Neural cell (in vitro differentiated cells): ENCODE data around the gene EVL. TPM values are rescaled to one million over a fixed set of nuclear protein-coding genes. Genes with fewer than 3 reads are reported as not detected.

Experiments used
- H2AFZ ChIP-seq: fragments of 200-600, 300-800 bp; sonication (generic), shearing (Covaris generic); 2 replicates; pipeline ENCODE4 v1.6.0; 2014; ENCODE audit warnings: low read depth, mild to moderate bottlenecking, antibody characterized with exemption, low read length, moderate library complexity
- H3F3A ChIP-seq: fragments of 200-600 bp; shearing (Covaris generic); 2 replicates; pipeline ENCODE4 v1.6.1; 2016; ENCODE audit warnings: mild to moderate bottlenecking, moderate library complexity, mixed read lengths, antibody characterized with exemption, low read length; ENCODE audit not compliant: insufficient read depth, poor library complexity, severe bottlenecking
- H3K27ac ChIP-seq: fragments of 200-600, 300-800 bp; sonication (generic), shearing (Covaris generic); 2 replicates; pipeline ENCODE4 v1.5.1; 2014; ENCODE audit warnings: mild to moderate bottlenecking, low read length, moderate library complexity
- H3K27me3 ChIP-seq: fragments of 300-800, 200-600 bp; sonication (generic), shearing (Covaris generic); 2 replicates; pipeline ENCODE4 v1.6.0; 2014; ENCODE audit warnings: mild to moderate bottlenecking, low read depth, low read length, moderate library complexity; ENCODE audit not compliant: insufficient read depth
- H3K36me3 ChIP-seq: fragments of 300-800, 200-600 bp; sonication (generic), shearing (Covaris generic); 2 replicates; pipeline ENCODE4 v1.5.1; 2014; ENCODE audit warnings: mild to moderate bottlenecking, antibody characterized with exemption, low read length, moderate library complexity; ENCODE audit not compliant: insufficient read depth
- H3K4me2 ChIP-seq: fragments of 300-800, 200-600 bp; sonication (generic), shearing (Covaris generic); 2 replicates; pipeline ENCODE4 v1.6.0; 2014; ENCODE audit warnings: mild to moderate bottlenecking, low read length
- H3K4me3 ChIP-seq: fragments of 300-800, 200-600 bp; sonication (generic), shearing (Covaris generic); 2 replicates; pipeline ENCODE4 v1.5.1; 2014; ENCODE audit warnings: mild to moderate bottlenecking, low read length, moderate library complexity
- H3K79me2 ChIP-seq: fragments of 200-600 bp; shearing (Covaris generic); replicated peaks from 2 replicates; pipeline ENCODE4 v1.6.0; 2014; ENCODE audit warnings: mild to moderate bottlenecking, low read length, moderate library complexity; ENCODE audit not compliant: insufficient read depth
- H3K9ac ChIP-seq: fragments of 300-800, 200-600 bp; sonication (generic), shearing (Covaris generic); 2 replicates; pipeline ENCODE4 v1.6.1; 2016; ENCODE audit warnings: mild to moderate bottlenecking, low read length, mixed read lengths
- H3K9me2 ChIP-seq: fragments of 200-600 bp; shearing (Covaris generic); 2 replicates; pipeline ENCODE4 v1.6.1; 2016; ENCODE audit warnings: mild to moderate bottlenecking, low read length, mixed read lengths; ENCODE audit not compliant: insufficient read depth
- H3K9me3 ChIP-seq: fragments of 200-600, 300-800 bp; sonication (generic), shearing (Covaris generic); 2 replicates; pipeline ENCODE4 v1.6.1; 2016; ENCODE audit warnings: mild to moderate bottlenecking, mixed run types, low read length, moderate library complexity, mixed read lengths
- H4K20me1 ChIP-seq: fragments of 200-600 bp; shearing (Covaris generic); 2 replicates; pipeline ENCODE4 v1.6.1; 2016; ENCODE audit warnings: mild to moderate bottlenecking, mixed run types; ENCODE audit not compliant: insufficient read depth
- EP300 ChIP-seq: fragments of 450-650 bp; conservative IDR thresholded peaks from 2 replicates; pipeline ENCODE4 v1.6.1; 2014; ENCODE audit warnings: antibody characterized with exemption, mild to moderate bottlenecking, moderate library complexity; ENCODE audit not compliant: poor library complexity, severe bottlenecking
- EZH2 ChIP-seq: fragments of 200-600, 300-800 bp; shearing (Covaris generic), sonication (generic); IDR thresholded peaks from 2 replicates; pipeline ENCODE4 v1.6.1; 2014; ENCODE audit warnings: antibody characterized with exemption, low read length, borderline replicate concordance, mild to moderate bottlenecking; ENCODE audit not compliant: insufficient read depth, poor library complexity, severe bottlenecking
- MXI1 ChIP-seq: fragments of 450-650 bp; conservative IDR thresholded peaks from 2 replicates; pipeline ENCODE4 v1.6.1; 2014; ENCODE audit warnings: antibody characterized with exemption, mild to moderate bottlenecking; ENCODE audit not compliant: poor library complexity, severe bottlenecking
- POLR2AphosphoS5 ChIP-seq: IDR thresholded peaks from 2 replicates; pipeline ENCODE4 v1.6.1; 2012
- RAD21 ChIP-seq: fragments of 450-650 bp; conservative IDR thresholded peaks from 2 replicates; pipeline ENCODE4 v1.6.1; 2014; ENCODE audit warnings: antibody characterized with exemption, mild to moderate bottlenecking, moderate library complexity
- SMC3 ChIP-seq: fragments of 450-650 bp; conservative IDR thresholded peaks from 2 replicates; pipeline ENCODE4 v1.6.1; 2014; ENCODE audit warnings: antibody characterized with exemption, mild to moderate bottlenecking, moderate library complexity; ENCODE audit not compliant: poor library complexity
- TAF1 ChIP-seq: IDR thresholded peaks from 2 replicates; pipeline ENCODE4 v1.6.1; 2012; ENCODE audit warnings: low read depth
- polyA plus RNA-seq: library from polyadenylated mRNA; depleted of rRNA; stranded (reverse); fragments of >200 nt; gene quantifications from 2 replicates; pipeline ENCODE4 v1.2.3, GENCODE V29; 2014
- TF ChIP-seq, protein P1 (sequence below): IDR thresholded peaks from 2 replicates; pipeline ENCODE4 v1.6.1; 2012; ENCODE audit warnings: borderline replicate concordance
- TF ChIP-seq, protein P2 (sequence below): fragments of 450-650 bp; IDR thresholded peaks from 2 replicates; pipeline ENCODE4 v1.5.1; 2014; ENCODE audit warnings: antibody characterized with exemption, mild to moderate bottlenecking, moderate library complexity; ENCODE audit not compliant: poor library complexity, severe bottlenecking

Gene EVL
- polyA plus RNA-seq, 1 donor from 2014 or later, result 387 TPM

DNA sequence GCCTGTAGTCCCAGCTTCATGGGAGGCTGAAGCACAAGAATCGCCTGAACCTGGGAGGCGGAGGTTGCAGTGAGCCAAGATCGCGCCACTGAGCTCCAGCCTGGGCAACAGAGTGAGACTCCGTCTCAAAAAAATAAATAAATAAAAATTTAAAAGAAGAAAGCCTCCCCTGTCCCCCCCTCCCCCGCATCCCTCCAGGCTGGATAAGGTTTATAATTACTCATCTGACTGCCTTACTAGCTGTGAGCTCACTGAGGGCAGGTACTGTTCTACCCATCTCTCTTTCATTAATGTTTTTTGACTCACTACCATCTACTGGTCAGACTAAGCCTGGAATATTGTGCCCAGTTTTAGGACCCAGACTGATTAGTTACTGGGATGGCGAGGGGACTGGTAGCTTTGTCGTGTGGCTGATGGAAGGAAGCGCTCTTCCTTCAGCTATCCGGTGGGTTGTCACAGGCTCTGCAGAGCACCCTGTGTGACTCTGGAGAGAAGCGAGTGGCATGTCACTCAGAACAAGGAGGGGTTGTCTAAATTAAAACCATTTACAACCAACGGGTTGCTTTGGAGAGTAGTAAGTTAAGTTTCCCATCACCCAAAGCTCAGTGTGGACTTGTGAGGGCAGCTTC, 16.9 kb downstream of the EVL start:
- TF ChIP-seq RAD21, result no peak
- no peak for TF ChIP-seq MXI1
- TF ChIP-seq SMC3, result no peak
- TF ChIP-seq TAF1, result no peak
- no peak for TF ChIP-seq EP300
- TF ChIP-seq, protein P1, sequence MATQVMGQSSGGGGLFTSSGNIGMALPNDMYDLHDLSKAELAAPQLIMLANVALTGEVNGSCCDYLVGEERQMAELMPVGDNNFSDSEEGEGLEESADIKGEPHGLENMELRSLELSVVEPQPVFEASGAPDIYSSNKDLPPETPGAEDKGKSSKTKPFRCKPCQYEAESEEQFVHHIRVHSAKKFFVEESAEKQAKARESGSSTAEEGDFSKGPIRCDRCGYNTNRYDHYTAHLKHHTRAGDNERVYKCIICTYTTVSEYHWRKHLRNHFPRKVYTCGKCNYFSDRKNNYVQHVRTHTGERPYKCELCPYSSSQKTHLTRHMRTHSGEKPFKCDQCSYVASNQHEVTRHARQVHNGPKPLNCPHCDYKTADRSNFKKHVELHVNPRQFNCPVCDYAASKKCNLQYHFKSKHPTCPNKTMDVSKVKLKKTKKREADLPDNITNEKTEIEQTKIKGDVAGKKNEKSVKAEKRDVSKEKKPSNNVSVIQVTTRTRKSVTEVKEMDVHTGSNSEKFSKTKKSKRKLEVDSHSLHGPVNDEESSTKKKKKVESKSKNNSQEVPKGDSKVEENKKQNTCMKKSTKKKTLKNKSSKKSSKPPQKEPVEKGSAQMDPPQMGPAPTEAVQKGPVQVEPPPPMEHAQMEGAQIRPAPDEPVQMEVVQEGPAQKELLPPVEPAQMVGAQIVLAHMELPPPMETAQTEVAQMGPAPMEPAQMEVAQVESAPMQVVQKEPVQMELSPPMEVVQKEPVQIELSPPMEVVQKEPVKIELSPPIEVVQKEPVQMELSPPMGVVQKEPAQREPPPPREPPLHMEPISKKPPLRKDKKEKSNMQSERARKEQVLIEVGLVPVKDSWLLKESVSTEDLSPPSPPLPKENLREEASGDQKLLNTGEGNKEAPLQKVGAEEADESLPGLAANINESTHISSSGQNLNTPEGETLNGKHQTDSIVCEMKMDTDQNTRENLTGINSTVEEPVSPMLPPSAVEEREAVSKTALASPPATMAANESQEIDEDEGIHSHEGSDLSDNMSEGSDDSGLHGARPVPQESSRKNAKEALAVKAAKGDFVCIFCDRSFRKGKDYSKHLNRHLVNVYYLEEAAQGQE, result no peak
- no peak for TF ChIP-seq EZH2
- TF ChIP-seq, protein P2, sequence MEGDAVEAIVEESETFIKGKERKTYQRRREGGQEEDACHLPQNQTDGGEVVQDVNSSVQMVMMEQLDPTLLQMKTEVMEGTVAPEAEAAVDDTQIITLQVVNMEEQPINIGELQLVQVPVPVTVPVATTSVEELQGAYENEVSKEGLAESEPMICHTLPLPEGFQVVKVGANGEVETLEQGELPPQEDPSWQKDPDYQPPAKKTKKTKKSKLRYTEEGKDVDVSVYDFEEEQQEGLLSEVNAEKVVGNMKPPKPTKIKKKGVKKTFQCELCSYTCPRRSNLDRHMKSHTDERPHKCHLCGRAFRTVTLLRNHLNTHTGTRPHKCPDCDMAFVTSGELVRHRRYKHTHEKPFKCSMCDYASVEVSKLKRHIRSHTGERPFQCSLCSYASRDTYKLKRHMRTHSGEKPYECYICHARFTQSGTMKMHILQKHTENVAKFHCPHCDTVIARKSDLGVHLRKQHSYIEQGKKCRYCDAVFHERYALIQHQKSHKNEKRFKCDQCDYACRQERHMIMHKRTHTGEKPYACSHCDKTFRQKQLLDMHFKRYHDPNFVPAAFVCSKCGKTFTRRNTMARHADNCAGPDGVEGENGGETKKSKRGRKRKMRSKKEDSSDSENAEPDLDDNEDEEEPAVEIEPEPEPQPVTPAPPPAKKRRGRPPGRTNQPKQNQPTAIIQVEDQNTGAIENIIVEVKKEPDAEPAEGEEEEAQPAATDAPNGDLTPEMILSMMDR, result no peak
- no peak for TF ChIP-seq POLR2AphosphoS5
- Histone ChIP-seq H3K9ac (no peak overlapping the region), H3K4me2 (no peak overlapping the region), H3K36me3 (no peaks in the 10 kb centered on the region), H2AFZ (no peak overlapping the region), H3K4me3 (no peak overlapping the region), H3K79me2 (peaks cover 22% of the 10 kb centered on the region), H3F3A (peaks cover 5% of the 10 kb centered on the region), H3K27ac (no peak overlapping the region), H3K9me3 (no peaks in the 10 kb centered on the region), H3K9me2 (no peaks in the 10 kb centered on the region), H3K27me3 (no peaks in the 10 kb centered on the region), H4K20me1 (peaks cover 8% of the 10 kb centered on the region)

DNA sequence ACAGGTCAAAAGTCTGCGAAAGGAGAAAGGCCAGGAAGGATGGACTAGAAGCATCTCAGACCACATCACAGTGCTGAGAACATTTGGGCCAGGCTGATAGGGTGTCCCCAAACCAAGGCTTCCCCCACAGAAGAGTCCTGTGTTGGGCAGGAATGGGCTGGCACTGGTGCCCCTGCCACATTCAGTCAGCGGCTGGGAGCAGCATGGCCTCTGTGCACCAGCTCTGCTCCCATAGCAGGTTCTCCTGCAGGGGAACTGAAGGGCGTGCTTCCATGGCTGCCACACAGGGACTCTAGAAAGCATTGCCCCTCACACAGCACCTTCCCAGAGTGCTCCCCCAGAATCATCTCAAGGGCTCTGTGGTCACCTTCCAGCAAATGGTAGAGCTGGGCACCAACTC, 17.5 kb downstream of the EVL start:
- Histone ChIP-seq H3K27me3 (no peaks in the 10 kb centered on the region), H3K9me2 (no peaks in the 10 kb centered on the region), H3K9ac (no peak overlapping the region), H4K20me1 (peaks cover 8% of the 10 kb centered on the region), H3F3A (peaks cover 5% of the 10 kb centered on the region), H3K36me3 (peaks cover 2% of the 10 kb centered on the region), H3K4me3 (no peak overlapping the region), H3K27ac (no peak overlapping the region), H3K9me3 (no peaks in the 10 kb centered on the region), H3K79me2 (peaks cover 22% of the 10 kb centered on the region), H2AFZ (no peak overlapping the region), H3K4me2 (no peak overlapping the region)
- TF ChIP-seq MXI1, result no peak
- TF ChIP-seq EZH2, result no peak
- TF ChIP-seq, protein P1, result no peak
- TF ChIP-seq TAF1, result no peak
- TF ChIP-seq SMC3, result no peak
- TF ChIP-seq, protein P2, result no peak
- no peak for TF ChIP-seq RAD21
- TF ChIP-seq EP300, result no peak
